Lung (tissue), 12 donors: ENCODE measurements around the gene SORD. TPM values are rescaled to one million over a fixed set of nuclear protein-coding genes. Genes with fewer than 3 reads are reported as not detected.

Experiments used
- ATAC-seq: fragments of 200-7000 bp; cut with Tn5 transposase; one replicate; pipeline ENCODE4 v1.9.1; 2020; ENCODE audit warnings: moderate number of reproducible peaks; ENCODE audit not compliant: insufficient read depth, low FRiP score
- DNase-seq, 3 donors: peaks; one replicate each; pipeline ENCODE4 v3.0.0-alpha.2; 2013 to 2017
- H3K27ac ChIP-seq, 2 donors: one replicate each; pipeline ENCODE4 v1.5.1; 2013; ENCODE audit warnings: mild to moderate bottlenecking in 2 of 2, moderate library complexity in 2 of 2, control low read depth in 1 of 2, inconsistent platforms in 1 of 2, low read depth in 1 of 2, low read length in 1 of 2
- H3K27me3 ChIP-seq, 3 donors: one replicate each; pipeline ENCODE4 v1.5.1; 2013; ENCODE audit warnings: low read length in 2 of 3; ENCODE audit not compliant: control insufficient read depth in 3 of 3, insufficient read depth in 3 of 3
- H3K36me3 ChIP-seq, 4 donors: one replicate each; pipeline ENCODE4 v1.5.1; 2013; ENCODE audit warnings: low read length in 4 of 4, mild to moderate bottlenecking in 1 of 4, moderate library complexity in 1 of 4; ENCODE audit not compliant: control insufficient read depth in 4 of 4, insufficient read depth in 4 of 4
- H3K4me1 ChIP-seq, 5 donors: one replicate each; pipeline ENCODE4 v1.5.1; 2013; ENCODE audit warnings: low read length in 5 of 5, mild to moderate bottlenecking in 2 of 5, moderate library complexity in 1 of 5; ENCODE audit not compliant: control insufficient read depth in 5 of 5, insufficient read depth in 5 of 5
- H3K4me3 ChIP-seq: one replicate; pipeline ENCODE4 v1.5.1; 2013; ENCODE audit warnings: mild to moderate bottlenecking, control low read depth, moderate library complexity
- H3K9ac ChIP-seq, 2 donors: one replicate each; pipeline ENCODE4 v1.5.1; 2013; ENCODE audit warnings: low read length in 2 of 2, control low read depth in 1 of 2; ENCODE audit not compliant: insufficient read depth in 1 of 2
- H3K9me3 ChIP-seq, 4 donors: one replicate each; pipeline ENCODE4 v1.5.1; 2013; ENCODE audit warnings: low read length in 3 of 4, mild to moderate bottlenecking in 1 of 4, moderate library complexity in 1 of 4; ENCODE audit not compliant: control insufficient read depth in 4 of 4, insufficient read depth in 3 of 4
- CTCF ChIP-seq: IDR thresholded peaks from 2 replicates; pipeline ENCODE4 v1.5.1; 2012; ENCODE audit warnings: mild to moderate bottlenecking; ENCODE audit errors: control extremely low read depth, extremely low read depth
- WGBS, 2 donors: extraction: QIAGEN DNeasy Blood & Tissue Kit; methylation state at CpG; one replicate each; pipeline ENCODE4 v1.1.7; 2013; 5-methylcytosine and 5-hydroxymethylcytosine counted together
- polyA plus RNA-seq, 2 donors: library from polyadenylated mRNA; stranded (reverse); fragments of 200-250 nt; gene quantifications; one replicate each; pipeline ENCODE4 v1.2.1, GENCODE V29; 2013
- total RNA-seq, 2 donors: library from RNA; depleted of rRNA in 1 of 2; stranded (reverse); fragments of >200 nt in 1 of 2; gene quantifications; one replicate each; pipeline ENCODE4 v1.2.1, GENCODE V29; 2014 to 2021
- donor health status: control.
- donor health status: control.
- donor health status: Bipolar disorder and iron deficiency.
- donor health status: healthy.
- donor health status: DM: yes; HTN: yes; CAD: no.

Gene SORD
- total and polyA plus RNA-seq, 4 donors: 3.5 to 18.2 (median 16.4) TPM

DNA sequence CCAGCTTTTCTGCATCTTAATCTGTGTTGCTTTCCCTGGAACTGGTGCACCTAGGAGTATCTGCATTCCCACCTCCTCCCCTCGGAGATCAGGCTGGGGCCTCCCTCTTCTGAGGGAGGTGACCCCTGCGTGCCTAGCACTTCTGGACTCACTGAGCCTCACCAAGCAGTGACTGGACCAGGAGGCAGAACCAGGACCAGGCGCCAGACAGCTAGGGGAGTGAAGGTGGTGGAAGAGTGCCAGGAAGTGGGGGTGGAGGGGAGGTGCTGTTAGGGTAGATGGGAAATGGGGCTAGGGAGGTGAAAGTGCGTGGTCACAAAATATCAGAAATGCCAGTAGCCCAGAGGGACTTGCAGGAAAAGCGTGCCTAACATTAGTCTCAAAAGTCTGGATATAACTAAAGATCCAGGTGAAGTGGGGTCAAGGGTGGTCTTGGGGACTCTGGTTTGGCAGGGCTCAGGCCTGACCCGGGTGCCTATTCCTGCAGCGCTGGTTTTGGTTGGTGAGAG is 92.4 kb downstream of the SORD start:
- ATAC-seq: no peak
- peaks cover 13 to 66% (median 59%) of the 10 kb centered on the region in 3 donors for H3K27me3 ChIP-seq
- H3K9me3 ChIP-seq: peaks cover 0 to 14% (median 0%) of the 10 kb centered on the region in 4 donors
- peaks cover 0 to 20% (median 0%) of the 10 kb centered on the region in 5 donors for H3K4me1 ChIP-seq
- TF ChIP-seq CTCF: no peak
- no peak for DNase-seq
- no peak overlapping the region for H3K27ac ChIP-seq
- H3K36me3 ChIP-seq: peaks cover 0 to 2% (median 0%) of the 10 kb centered on the region in 4 donors
- WGBS, 2 donors: 53 to 55% methylated on average over 7 of the region's 7 CpGs
- H3K9ac ChIP-seq: no peak overlapping the region
- no peak overlapping the region for H3K4me3 ChIP-seq

- no peak for ATAC-seq
- H3K27me3 ChIP-seq: peaks cover 13 to 61% (median 57%) of the 10 kb centered on the region in 3 donors
- H3K4me3 ChIP-seq: no peak overlapping the region
- no peak for DNase-seq
- TF ChIP-seq CTCF: no peak
- H3K27ac ChIP-seq: no peak overlapping the region
- H3K9me3 ChIP-seq: peaks cover 0 to 16% (median 0%) of the 10 kb centered on the region in 4 donors
- H3K36me3 ChIP-seq: peaks cover 0 to 3% (median 0%) of the 10 kb centered on the region in 4 donors
- 15 to 18% methylated on average over 19 of the region's 19 CpGs for WGBS, 2 donors
- H3K4me1 ChIP-seq: peaks cover 0 to 20% (median 0%) of the 10 kb centered on the region in 5 donors
- H3K9ac ChIP-seq: no peak overlapping the region
Measured at GRCh38 chr15:45116006-45116481, 93.0 kb downstream of the SORD start.

- Histone ChIP-seq H3K27ac (no peak overlapping the region), H3K4me1 (peaks cover 0 to 20% (median 0%) of the 10 kb centered on the region in 5 donors), H3K9ac (no peak overlapping the region), H3K27me3 (peaks cover 12 to 60% (median 57%) of the 10 kb centered on the region in 3 donors), H3K36me3 (peaks cover 0 to 3% (median 0%) of the 10 kb centered on the region in 4 donors), H3K9me3 (peaks cover 0 to 17% (median 0%) of the 10 kb centered on the region in 4 donors), H3K4me3 (no peak overlapping the region)
- ATAC-seq (no peak), DNase-seq (no peak)
- TF ChIP-seq CTCF: no peak
- WGBS, 2 donors: 6 to 10% methylated on average over 65 of the region's 65 CpGs
Measured at GRCh38 chr15:45116482-45117307, 93.7 kb downstream of the SORD start.
